Esophagus (tissue), 2 donors: ENCODE measurements around the gene HSPB9. TPM values are rescaled to one million over a fixed set of nuclear protein-coding genes. Genes with fewer than 3 reads are reported as not detected.

Experiments
- H3K27ac ChIP-seq, 2 donors: one replicate each; pipeline ENCODE4 v1.5.1; 2013; ENCODE audit warnings: low read depth in 2 of 2, mild to moderate bottlenecking in 2 of 2, inconsistent platforms in 1 of 2, low read length in 1 of 2, moderate library complexity in 1 of 2
- H3K27me3 ChIP-seq, 2 donors: one replicate each; pipeline ENCODE4 v1.6.1; 2013; ENCODE audit warnings: low read length in 2 of 2, control low read depth in 1 of 2, mild to moderate bottlenecking in 1 of 2; ENCODE audit not compliant: insufficient read depth in 2 of 2, control insufficient read depth in 1 of 2
- H3K36me3 ChIP-seq, 2 donors: one replicate each; pipeline ENCODE4 v1.6.1; 2013; ENCODE audit warnings: low read length in 1 of 2; ENCODE audit not compliant: control insufficient read depth in 2 of 2, insufficient read depth in 2 of 2
- H3K4me1 ChIP-seq, 2 donors: one replicate each; pipeline ENCODE4 v1.6.1; 2013; ENCODE audit warnings: low read length in 1 of 2; ENCODE audit not compliant: control insufficient read depth in 2 of 2, insufficient read depth in 2 of 2
- H3K4me3 ChIP-seq, 2 donors: one replicate each; pipeline ENCODE4 v1.5.1; 2013; ENCODE audit warnings: low read length in 2 of 2, mild to moderate bottlenecking in 2 of 2, low read depth in 1 of 2, moderate library complexity in 1 of 2
- H3K9me3 ChIP-seq, 2 donors: one replicate each; pipeline ENCODE4 v1.6.1; 2013; ENCODE audit warnings: mild to moderate bottlenecking in 2 of 2, low read depth in 1 of 2, low read length in 1 of 2, moderate library complexity in 1 of 2; ENCODE audit not compliant: control insufficient read depth in 2 of 2, insufficient read depth in 1 of 2
- WGBS, 2 donors: extraction: QIAGEN DNeasy Blood & Tissue Kit; methylation state at CpG; one replicate each; pipeline ENCODE4 v1.1.7; 2013; 5-methylcytosine and 5-hydroxymethylcytosine counted together
- polyA plus RNA-seq, 2 donors: library from polyadenylated mRNA; stranded (reverse); fragments of 200-250 nt; gene quantifications; one replicate each; pipeline ENCODE4 v1.2.3, GENCODE V29; 2013
- donor health status: healthy with polysubstance abuse.
- donor health status: Bipolar disorder and iron deficiency.

The HSPB9 gene
- polyA plus RNA-seq, 2 donors, result 0.04 TPM

GRCh38 chr17:42118545-42118944 lies 4.1 kb upstream of the HSPB9 start:
- Histone ChIP-seq H3K9me3 (no peaks in the 10 kb centered on the region), H3K27ac (no peak overlapping the region), H3K36me3 (peaks cover 3 to 31% of the 10 kb centered on the region in 2 donors), H3K27me3 (no peaks in the 10 kb centered on the region), H3K4me3 (no peak overlapping the region), H3K4me1 (peaks cover 9 to 13% of the 10 kb centered on the region in 2 donors)
- 55 to 61% methylated on average over 2 of the region's 2 CpGs for WGBS, 2 donors

- H3K9me3 ChIP-seq, result no peaks in the 10 kb centered on the region
- H3K27ac ChIP-seq, result no peak overlapping the region
- H3K4me1 ChIP-seq, result peaks cover 9 to 13% of the 10 kb centered on the region in 2 donors
- H3K27me3 ChIP-seq, result no peaks in the 10 kb centered on the region
- H3K4me3 ChIP-seq, result no peak overlapping the region
- H3K36me3 ChIP-seq, result peaks cover 3 to 28% of the 10 kb centered on the region in 2 donors
- 88 to 89% methylated on average over 18 of the region's 18 CpGs for WGBS, 2 donors
Measured at GRCh38 chr17:42119301-42119700, 3.3 kb upstream of the HSPB9 start.

DNA sequence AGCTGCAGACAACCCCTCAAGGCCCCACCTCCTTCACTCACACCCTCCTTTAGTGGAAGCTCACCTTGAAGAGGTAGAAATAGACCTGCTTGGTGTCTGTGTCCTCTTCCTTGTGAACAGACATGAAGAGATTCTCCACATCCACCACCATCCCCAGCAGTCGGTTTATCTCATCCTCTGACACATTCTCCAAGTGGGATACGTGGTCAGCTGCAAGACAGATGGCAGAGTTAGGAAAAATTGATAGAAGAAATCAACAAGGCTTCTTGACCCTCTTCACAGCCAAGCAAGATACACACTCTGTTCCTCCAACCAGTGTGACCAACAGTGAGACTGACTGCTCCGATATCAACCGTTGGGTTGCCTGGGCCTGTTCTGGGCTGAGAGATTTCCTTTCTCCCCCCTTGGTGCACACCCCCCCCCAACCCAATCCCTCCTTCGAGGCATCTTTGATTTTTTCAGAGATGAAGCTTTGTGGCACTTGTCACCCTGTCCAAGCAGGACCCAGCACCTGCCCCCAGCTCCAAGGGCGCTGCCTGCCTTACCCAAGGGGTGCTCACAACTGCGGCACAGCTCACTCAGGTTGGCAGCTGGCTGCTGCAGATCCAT lies 2.3 kb upstream of the HSPB9 start:
- H3K4me3 ChIP-seq, result peak overlapping the region; percentile 29 to 90
- peaks cover 9 to 13% of the 10 kb centered on the region in 2 donors for H3K4me1 ChIP-seq
- H3K27ac ChIP-seq, result no peak overlapping the region
- peaks cover 3 to 28% of the 10 kb centered on the region in 2 donors for H3K36me3 ChIP-seq
- no peaks in the 10 kb centered on the region for H3K27me3 ChIP-seq
- WGBS, 2 donors, result 36 to 40% methylated on average over 7 of the region's 7 CpGs
- H3K9me3 ChIP-seq, result no peaks in the 10 kb centered on the region

DNA sequence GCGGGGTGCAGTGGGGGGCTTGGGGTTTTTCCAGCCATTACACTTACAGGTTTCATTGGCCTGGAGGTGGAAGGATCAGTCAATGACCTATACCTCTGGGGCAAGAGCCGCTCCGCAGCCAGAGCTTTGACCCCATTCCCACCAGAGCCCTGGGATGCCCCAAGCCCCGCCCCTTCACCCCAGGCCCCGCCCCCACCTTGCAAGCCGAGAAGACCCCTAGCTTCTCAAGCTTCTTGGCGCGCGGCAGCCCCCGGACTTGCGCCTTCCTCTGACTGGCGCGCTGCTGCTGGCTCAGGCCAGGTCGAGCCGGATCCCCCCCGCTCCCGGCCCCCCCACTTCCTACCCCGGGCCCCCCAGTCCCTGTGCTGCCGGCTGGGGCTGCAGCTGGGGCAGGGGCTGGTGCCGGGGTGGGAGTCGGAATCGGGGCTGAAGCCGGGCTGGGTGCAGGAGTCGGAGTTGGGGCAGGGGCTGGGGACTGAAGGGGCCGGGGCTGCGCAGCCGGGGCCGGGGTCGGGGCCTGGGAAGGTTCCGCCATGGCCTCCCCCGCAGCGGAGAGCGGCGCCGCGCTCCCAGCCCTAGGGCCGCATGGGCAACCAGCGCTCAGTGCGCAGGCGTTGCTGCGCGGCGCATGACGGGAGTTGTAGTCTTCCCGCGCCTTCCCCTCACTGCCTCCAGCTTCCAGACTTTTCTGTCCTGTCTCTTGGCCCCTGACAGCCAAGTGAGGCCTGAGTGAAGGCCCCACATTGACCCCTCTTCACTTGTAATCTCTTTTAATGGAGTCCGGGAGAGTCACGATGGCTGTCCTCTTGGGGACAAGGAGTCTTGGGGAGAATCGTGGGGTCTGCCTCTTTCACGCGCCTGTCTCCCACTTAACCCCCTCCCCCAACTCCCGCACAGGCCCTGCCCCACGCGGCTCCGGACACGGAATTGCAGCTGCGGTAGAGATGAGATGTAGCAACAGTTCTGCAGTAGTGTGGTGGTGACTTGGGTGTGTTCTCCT lies 1.5 kb upstream of the HSPB9 start, which contains the start of gene KAT2A:
Gene KAT2A (minus strand): TSS at position 598 of the 1,000 bp plus-strand sequence. CDS start 63 bp downstream, at position 535.
- WGBS, 2 donors, result 5 to 7% methylated on average over 54 to 57 of the region's 57 CpGs
- Histone ChIP-seq H3K27me3 (no peaks in the 10 kb centered on the region), H3K27ac (peak within 1 kb of the TSS in 1 of 2 donors; percentile 15), H3K4me1 (peaks cover 9 to 13% of the 10 kb centered on the region in 2 donors), H3K36me3 (peaks cover 6 to 30% of the 10 kb centered on the region in 2 donors), H3K4me3 (peak within 1 kb of the TSS; percentile 29 to 90), H3K9me3 (no peaks in the 10 kb centered on the region)

DNA sequence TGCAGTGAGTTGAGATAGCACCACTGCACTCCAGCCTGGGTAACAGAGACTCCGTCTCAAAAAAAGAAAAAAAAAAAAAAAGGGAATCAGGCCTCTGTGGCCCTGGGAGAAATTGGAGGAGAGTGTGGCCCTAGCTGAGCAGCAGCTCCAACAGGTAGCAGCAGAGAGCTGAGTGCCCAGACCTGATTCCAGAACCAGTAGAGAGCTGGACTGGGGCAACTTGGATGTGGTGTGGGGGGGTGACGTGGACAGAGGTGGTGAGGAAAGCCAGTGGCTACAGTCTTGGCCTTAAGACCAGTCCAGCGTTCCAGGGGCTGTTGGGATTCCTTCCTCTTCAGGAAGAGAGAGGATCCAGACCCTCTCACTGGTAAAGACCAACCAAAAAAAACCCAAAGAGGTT lies 1.7 kb downstream of the HSPB9 start:
- Histone ChIP-seq H3K4me1 (peaks cover 9 to 12% of the 10 kb centered on the region in 2 donors), H3K4me3 (no peak overlapping the region), H3K9me3 (no peaks in the 10 kb centered on the region), H3K27ac (no peak overlapping the region), H3K36me3 (peaks cover 19 to 31% of the 10 kb centered on the region in 2 donors), H3K27me3 (no peaks in the 10 kb centered on the region)
- WGBS, 2 donors, result 89 to 92% methylated on average over 3 of the region's 3 CpGs

- no peaks in the 10 kb centered on the region for H3K27me3 ChIP-seq
- H3K4me3 ChIP-seq, result no peak overlapping the region
- 82 to 83% methylated on average over 12 of the region's 12 CpGs for WGBS, 2 donors
- peaks cover 7 to 11% of the 10 kb centered on the region in 2 donors for H3K4me1 ChIP-seq
- H3K9me3 ChIP-seq, result no peaks in the 10 kb centered on the region
- H3K36me3 ChIP-seq, result peaks cover 19 to 43% of the 10 kb centered on the region in 2 donors
- H3K27ac ChIP-seq, result no peak overlapping the region
Measured at GRCh38 chr17:42125565-42125964, 3.0 kb downstream of the HSPB9 start.

DNA sequence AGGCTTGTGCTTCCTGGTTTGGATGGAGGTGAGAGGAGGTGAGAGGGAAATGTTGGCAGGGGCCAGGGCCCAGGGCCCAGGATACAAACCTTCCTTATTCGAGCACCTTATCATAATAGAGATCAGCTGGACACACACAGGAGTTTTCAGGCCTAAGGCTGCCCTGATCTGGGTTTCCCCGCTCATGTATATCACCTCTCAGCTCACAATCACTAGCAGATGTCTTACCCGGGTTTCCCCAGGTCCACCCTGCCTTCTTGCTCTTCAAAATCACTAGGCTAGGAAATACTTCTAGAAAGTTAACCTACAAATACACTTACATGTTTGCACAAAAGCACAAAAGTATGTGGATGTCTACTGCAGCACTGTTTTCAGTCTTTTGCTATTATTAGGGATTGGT lies 4.2 kb downstream of the HSPB9 start:
- no peak overlapping the region for H3K4me3 ChIP-seq
- peaks cover 19 to 44% of the 10 kb centered on the region in 2 donors for H3K36me3 ChIP-seq
- no peaks in the 10 kb centered on the region for H3K27me3 ChIP-seq
- no peaks in the 10 kb centered on the region for H3K9me3 ChIP-seq
- H3K27ac ChIP-seq, result no peak overlapping the region
- peaks cover 4 to 11% of the 10 kb centered on the region in 2 donors for H3K4me1 ChIP-seq
- WGBS, 2 donors, result 79 to 86% methylated on average over 3 of the region's 3 CpGs

DNA sequence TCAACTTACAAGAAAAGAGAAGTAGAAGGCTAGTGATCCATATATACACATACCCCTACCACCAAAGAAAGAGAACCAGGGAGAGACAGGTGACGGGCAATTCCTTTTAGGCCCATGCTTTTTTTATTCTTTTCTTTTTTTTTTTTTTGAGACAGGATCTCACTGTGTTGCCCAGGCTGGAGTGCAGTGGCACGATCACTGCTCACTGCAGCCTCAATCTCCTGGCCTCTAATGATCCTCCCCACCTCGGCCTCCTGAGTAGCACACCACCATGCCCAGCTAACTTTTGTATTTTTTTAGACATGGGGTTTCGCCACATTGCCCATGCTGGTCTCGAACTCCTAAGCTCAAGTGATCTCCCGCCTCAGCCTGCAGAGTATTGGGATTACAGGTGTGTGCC lies 4.8 kb downstream of the HSPB9 start:
- 92 to 96% methylated on average over 6 of the region's 6 CpGs for WGBS, 2 donors
- Histone ChIP-seq H3K9me3 (no peaks in the 10 kb centered on the region), H3K27me3 (no peaks in the 10 kb centered on the region), H3K27ac (no peak overlapping the region), H3K4me1 (peaks cover 0 to 6% of the 10 kb centered on the region in 2 donors), H3K4me3 (no peak overlapping the region), H3K36me3 (peaks cover 19 to 44% of the 10 kb centered on the region in 2 donors)

- Histone ChIP-seq H3K27me3 (no peaks in the 10 kb centered on the region), H3K36me3 (peaks cover 19 to 42% of the 10 kb centered on the region in 2 donors), H3K4me3 (no peak overlapping the region), H3K27ac (peak overlapping the region in 1 of 2 donors; percentile 20), H3K4me1 (peaks cover 0 to 11% of the 10 kb centered on the region in 2 donors), H3K9me3 (no peaks in the 10 kb centered on the region)
- 88 to 89% methylated on average over 7 to 8 of the region's 8 CpGs for WGBS, 2 donors
Measured at GRCh38 chr17:42129109-42129837, 6.7 kb downstream of the HSPB9 start.
